Smooth muscle cell (in vitro differentiated cells): ENCODE measurements around the gene PCBP3. TPM values are rescaled to one million over a fixed set of nuclear protein-coding genes. Genes with fewer than 3 reads are reported as not detected.

ENCODE experiments used
- DNase-seq: peaks from one replicate; lab custom pipeline; 2025; ENCODE audit not compliant: unreplicated experiment; lab: John Stamatoyannopoulos, UW
- H2AFZ ChIP-seq: fragments of 200-600 bp; sonication (generic); 2 replicates; pipeline ENCODE4 v1.6.0; 2016; ENCODE audit warnings: antibody characterized with exemption, low read depth, mild to moderate bottlenecking
- H3F3A ChIP-seq: fragments of 200-600 bp; sonication (generic); 2 replicates; pipeline ENCODE4 v1.6.0; 2017; ENCODE audit warnings: antibody characterized with exemption, low read depth
- H3K27ac ChIP-seq: fragments of 200-600 bp; sonication (generic); 2 replicates; pipeline ENCODE4 v1.5.1; 2016; ENCODE audit warnings: low read depth, mild to moderate bottlenecking
- H3K27me3 ChIP-seq: fragments of 200-600 bp; sonication (generic); 2 replicates; pipeline ENCODE4 v1.6.1; 2016; ENCODE audit warnings: low read depth, mild to moderate bottlenecking
- H3K36me3 ChIP-seq: fragments of 200-600 bp; sonication (generic); 2 replicates; pipeline ENCODE4 v1.5.1; 2016; ENCODE audit warnings: low read depth
- H3K4me1 ChIP-seq: fragments of 200-600 bp; sonication (generic); 2 replicates; pipeline ENCODE4 v1.5.1; 2016; ENCODE audit warnings: low read depth
- H3K4me2 ChIP-seq: fragments of 200-600 bp; sonication (generic); 2 replicates; pipeline ENCODE4 v1.6.0; 2016; ENCODE audit warnings: mild to moderate bottlenecking
- H3K4me3 ChIP-seq: fragments of 200-600 bp; sonication (generic); 2 replicates; pipeline ENCODE4 v1.5.1; 2016; ENCODE audit warnings: mild to moderate bottlenecking
- H3K79me2 ChIP-seq: fragments of 200-600 bp; sonication (generic); 2 replicates; pipeline ENCODE4 v1.6.0; 2016; ENCODE audit warnings: low read depth, mild to moderate bottlenecking
- H3K9ac ChIP-seq: fragments of 200-600 bp; sonication (generic); 2 replicates; pipeline ENCODE4 v1.6.0; 2016; ENCODE audit warnings: low read depth
- H3K9me3 ChIP-seq: fragments of 200-600 bp; sonication (generic); replicated peaks from 2 replicates; pipeline ENCODE4 v1.5.1; 2016; ENCODE audit warnings: low read depth
- H4K20me1 ChIP-seq: fragments of 200-600 bp; sonication (generic); 2 replicates; pipeline ENCODE4 v1.6.0; 2016; ENCODE audit warnings: low read depth
- CTCF ChIP-seq: fragments of 200-600 bp; sonication (generic); IDR thresholded peaks from 2 replicates; pipeline ENCODE4 v1.5.1; 2017; ENCODE audit warnings: borderline replicate concordance, mild to moderate bottlenecking, antibody characterized with exemption; ENCODE audit not compliant: insufficient read depth, poor library complexity, severe bottlenecking
- WGBS: methylation state at CpG from one replicate; pipeline ENCODE4 v1.1.7; 2016; ENCODE audit warnings: low lambda C conversion rate; 5-methylcytosine and 5-hydroxymethylcytosine counted together
- polyA plus RNA-seq: library from polyadenylated mRNA; unstranded; fragments of >200 nt; fragmentation: Nextera tagmentation; extraction: Ambion mirVana; gene quantifications from 2 replicates; pipeline ENCODE4 v1.2.1, GENCODE V29; 2016
- total RNA-seq: library from RNA; depleted of rRNA; stranded (reverse); fragments of >200 nt; gene quantifications from 2 replicates; pipeline ENCODE4 v1.2.3, GENCODE V29; 2014

PCBP3 gene
- total and polyA plus RNA-seq, 2 experiments from 2014 or later = 8.9 to 23.1 TPM

GRCh38 chr21:45836694-45837670 is 193.5 kb downstream of the PCBP3 start:
- H3F3A ChIP-seq = no peaks in the 10 kb centered on the region
- no peak overlapping the region for H3K4me3 ChIP-seq
- H3K36me3 ChIP-seq = no peaks in the 10 kb centered on the region
- H2AFZ ChIP-seq = no peak overlapping the region
- H3K27me3 ChIP-seq = no peaks in the 10 kb centered on the region
- H3K79me2 ChIP-seq = no peaks in the 10 kb centered on the region
- no peak for TF ChIP-seq CTCF
- H3K9ac ChIP-seq = no peak overlapping the region
- no peak overlapping the region for H3K27ac ChIP-seq
- H3K9me3 ChIP-seq = peaks cover 9% of the 10 kb centered on the region
- WGBS = 94% methylated on average over 24 of the region's 24 CpGs
- no peak overlapping the region for H3K4me2 ChIP-seq
- DNase-seq = no peak
- H4K20me1 ChIP-seq = no peaks in the 10 kb centered on the region
- H3K4me1 ChIP-seq = no peaks in the 10 kb centered on the region

- no peak overlapping the region for H3K4me2 ChIP-seq
- H3K9me3 ChIP-seq = peaks cover 9% of the 10 kb centered on the region
- no peaks in the 10 kb centered on the region for H3K36me3 ChIP-seq
- no peaks in the 10 kb centered on the region for H3F3A ChIP-seq
- H2AFZ ChIP-seq = no peak overlapping the region
- no peak overlapping the region for H3K4me3 ChIP-seq
- H3K79me2 ChIP-seq = no peaks in the 10 kb centered on the region
- H3K27ac ChIP-seq = no peak overlapping the region
- no peaks in the 10 kb centered on the region for H3K27me3 ChIP-seq
- H3K9ac ChIP-seq = no peak overlapping the region
- H3K4me1 ChIP-seq = no peaks in the 10 kb centered on the region
- WGBS = 89% methylated on average over 4 of the region's 4 CpGs
- no peaks in the 10 kb centered on the region for H4K20me1 ChIP-seq
- TF ChIP-seq CTCF = no peak
- no peak for DNase-seq
Observed at GRCh38 chr21:45837936-45838335, 194.4 kb downstream of the PCBP3 start.

- Histone ChIP-seq H3K4me3 (no peak overlapping the region), H3K27me3 (no peaks in the 10 kb centered on the region), H3K27ac (no peak overlapping the region), H3F3A (no peaks in the 10 kb centered on the region), H3K9ac (no peak overlapping the region), H4K20me1 (no peaks in the 10 kb centered on the region), H3K4me2 (no peak overlapping the region), H3K4me1 (no peaks in the 10 kb centered on the region), H3K79me2 (no peaks in the 10 kb centered on the region), H2AFZ (no peak overlapping the region), H3K36me3 (no peaks in the 10 kb centered on the region), H3K9me3 (peaks cover 9% of the 10 kb centered on the region)
- no peak for DNase-seq
- WGBS = 100% methylated on average over 1 of the region's 1 CpG
- TF ChIP-seq CTCF = no peak
Observed at GRCh38 chr21:45838634-45839033, 195.1 kb downstream of the PCBP3 start.
